HG03558 (cell line): ENCODE results near the gene ODAM.
"Not testable (repeated sequence)": the region's sequence is repeated elsewhere in the genome, so short reads cannot be mapped to it uniquely, and the experiment has no call there.

ENCODE experiments used
- ATAC-seq: cut with Tn5 transposase; IDR thresholded peaks from one replicate; pipeline ENCODE4 v1.9.1; 2021; ENCODE audit warnings: moderate number of reproducible peaks; ENCODE audit not compliant: unreplicated experiment; ENCODE audit errors: extremely low read depth

Gene ODAM

GRCh38 chr4:70216550-70216949 is 21.0 kb downstream of the ODAM start:
- not testable (repeated sequence) for ATAC-seq

GRCh38 chr4:70221389-70221788 is 25.9 kb downstream of the ODAM start:
- ATAC-seq = not testable (repeated sequence)

GRCh38 chr4:70221818-70222217 is 26.3 kb downstream of the ODAM start:
- ATAC-seq = not testable (repeated sequence)

GRCh38 chr4:70225824-70226223 is 30.3 kb downstream of the ODAM start, which contains the start of gene FDCSP:
TSS of gene FDCSP (plus strand) at chr4:70226124. CDS start at chr4:70231195, 5,071 bp downstream.
- no peak for ATAC-seq

- no peak for ATAC-seq
These were observed 40.6 kb downstream of the ODAM start for GRCh38 chr4:70236125-70236524.

GRCh38 chr4:70239131-70239883 is 43.8 kb downstream of the ODAM start:
- no peak for ATAC-seq

- no peak for ATAC-seq
These were observed 44.5 kb downstream of the ODAM start for GRCh38 chr4:70239884-70240591.

- not testable (repeated sequence) for ATAC-seq
These were observed 46.8 kb downstream of the ODAM start, which contains the start of gene CSN3 for GRCh38 chr4:70242297-70242696. TSS of gene CSN3 (plus strand) at chr4:70242597. CDS start at chr4:70244820, 2,223 bp downstream.

- ATAC-seq = no peak
These were observed 47.6 kb downstream of the ODAM start for GRCh38 chr4:70243091-70243490.

- no peak for ATAC-seq
These were observed 55.9 kb downstream of the ODAM start for GRCh38 chr4:70251250-70251944.

GRCh38 chr4:70251945-70252277 is 56.4 kb downstream of the ODAM start:
- no peak for ATAC-seq
